Adipose tissue (tissue), 3 donors: Measurements from ENCODE around the gene MAMDC2. TPM values are rescaled to one million over a fixed set of nuclear protein-coding genes. Genes with fewer than 3 reads are reported as not detected.

Experiments used
- H3K27ac ChIP-seq: one replicate; pipeline ENCODE4 v1.5.1; 2013; ENCODE audit warnings: low read depth, low read length
- WGBS, 3 donors: extraction: QIAGEN DNeasy Blood & Tissue Kit; methylation state at CpG; one replicate each; pipeline ENCODE4 v1.1.7; 2013; 5-methylcytosine and 5-hydroxymethylcytosine counted together
- polyA plus RNA-seq, 3 donors: library from polyadenylated mRNA; stranded (reverse); fragments of 200-250 nt; gene quantifications; one replicate each; pipeline ENCODE4 v1.2.3, GENCODE V29; 2013
- donor health status: healthy with polysubstance abuse.
- donor health status: Bipolar disorder and iron deficiency.
- donor health status: healthy.

The MAMDC2 gene
- polyA plus RNA-seq, 3 donors = 2.8 to 8.8 (median 3.2) TPM

- no peak overlapping the region for H3K27ac ChIP-seq
- WGBS, 3 donors = 63 to 80% (median 65%) methylated on average over 2 of the region's 2 CpGs
These were observed 48.5 kb downstream of the MAMDC2 start for GRCh38 chr9:70092190-70092589.

- H3K27ac ChIP-seq = no peak overlapping the region
These were observed 49.4 kb downstream of the MAMDC2 start for GRCh38 chr9:70093095-70093494.

- WGBS, 3 donors = 38 to 50% (median 43%) methylated on average over 1 of the region's 1 CpG
- H3K27ac ChIP-seq = no peak overlapping the region
These were observed 50.3 kb downstream of the MAMDC2 start for GRCh38 chr9:70093944-70094343.

GRCh38 chr9:70094747-70095146, 51.1 kb downstream of the MAMDC2 start:
- H3K27ac ChIP-seq = no peak overlapping the region

GRCh38 chr9:70097187-70097586, 53.5 kb downstream of the MAMDC2 start:
- H3K27ac ChIP-seq = no peak overlapping the region

GRCh38 chr9:70100362-70100761, 56.7 kb downstream of the MAMDC2 start:
- H3K27ac ChIP-seq = no peak overlapping the region
- 55 to 73% (median 60%) methylated on average over 4 of the region's 4 CpGs for WGBS, 3 donors

More at GRCh38 chr9:70097187-70097586, 53.5 kb downstream of the MAMDC2 start:
- WGBS, 3 donors = 72 to 86% (median 81%) methylated on average over 4 of the region's 4 CpGs

- H3K27ac ChIP-seq = no peak overlapping the region
- WGBS, 3 donors = 74 to 84% (median 81%) methylated on average over 1 of the region's 1 CpG
These were observed 57.6 kb downstream of the MAMDC2 start for GRCh38 chr9:70101265-70101664.

GRCh38 chr9:70105147-70105546, 61.5 kb downstream of the MAMDC2 start:
- no peak overlapping the region for H3K27ac ChIP-seq
- 66 to 84% (median 81%) methylated on average over 5 of the region's 5 CpGs for WGBS, 3 donors

- WGBS, 3 donors = 90 to 95% (median 94%) methylated on average over 10 of the region's 10 CpGs
These were observed 62.9 kb downstream of the MAMDC2 start for GRCh38 chr9:70106571-70106970.

GRCh38 chr9:70107558-70107957, 63.9 kb downstream of the MAMDC2 start:
- no peak overlapping the region for H3K27ac ChIP-seq
- 95 to 100% (median 100%) methylated on average over 1 of the region's 1 CpG for WGBS, 3 donors

More at GRCh38 chr9:70106571-70106970, 62.9 kb downstream of the MAMDC2 start:
- H3K27ac ChIP-seq = no peak overlapping the region

GRCh38 chr9:70108181-70108580, 64.5 kb downstream of the MAMDC2 start:
- H3K27ac ChIP-seq = no peak overlapping the region
- 71 to 87% (median 75%) methylated on average over 3 of the region's 3 CpGs for WGBS, 3 donors

GRCh38 chr9:70110194-70111041, 66.8 kb downstream of the MAMDC2 start:
- WGBS, 3 donors = 52 to 62% (median 53%) methylated on average over 6 of the region's 6 CpGs
- no peak overlapping the region for H3K27ac ChIP-seq

- WGBS, 3 donors = 13 to 17% (median 16%) methylated on average over 4 of the region's 4 CpGs
- H3K27ac ChIP-seq = no peak overlapping the region
These were observed 67.5 kb downstream of the MAMDC2 start for GRCh38 chr9:70111042-70111602.

GRCh38 chr9:70111641-70112236, 68.1 kb downstream of the MAMDC2 start:
- WGBS, 3 donors = 65 to 88% (median 87%) methylated on average over 5 of the region's 5 CpGs
- no peak overlapping the region for H3K27ac ChIP-seq

- no peak overlapping the region for H3K27ac ChIP-seq
- 90 to 92% (median 92%) methylated on average over 2 of the region's 2 CpGs for WGBS, 3 donors
These were observed 69.3 kb downstream of the MAMDC2 start for GRCh38 chr9:70112981-70113380.

GRCh38 chr9:70113403-70114022, 69.9 kb downstream of the MAMDC2 start:
- 69 to 82% (median 74%) methylated on average over 4 of the region's 4 CpGs for WGBS, 3 donors
- no peak overlapping the region for H3K27ac ChIP-seq

- 84 to 93% (median 85%) methylated on average over 1 of the region's 1 CpG for WGBS, 3 donors
- H3K27ac ChIP-seq = no peak overlapping the region
These were observed 71.2 kb downstream of the MAMDC2 start for GRCh38 chr9:70114898-70115297.

- H3K27ac ChIP-seq = no peak overlapping the region
These were observed 74.2 kb downstream of the MAMDC2 start for GRCh38 chr9:70117835-70118319.

- H3K27ac ChIP-seq = no peak overlapping the region
- 92 to 96% (median 95%) methylated on average over 2 of the region's 2 CpGs for WGBS, 3 donors
These were observed 76.1 kb downstream of the MAMDC2 start for GRCh38 chr9:70119786-70120185.
